NCI-H128 (cell line): ENCODE measurements around the gene CROCC2.

Experiments used
- DNase-seq: peaks from one replicate; lab custom pipeline; 2025; ENCODE audit not compliant: unreplicated experiment; lab: John Stamatoyannopoulos, UW

CROCC2 gene

GRCh38 chr2:240904216-240905175 lies 1.6 kb upstream of the CROCC2 start:
- DNase-seq: no peak

- DNase-seq: no peak
Observed at GRCh38 chr2:240905176-240905781, 857 bp upstream of the CROCC2 start.

- no peak for DNase-seq
Observed at GRCh38 chr2:240906911-240907590, 915 bp downstream of the CROCC2 start.

- no peak for DNase-seq
Observed at GRCh38 chr2:240909216-240909974, 3.3 kb downstream of the CROCC2 start.

- no peak for DNase-seq
Observed at GRCh38 chr2:240911641-240912265, 5.6 kb downstream of the CROCC2 start.

- DNase-seq: no peak
Observed at GRCh38 chr2:240912878-240913809, 7.0 kb downstream of the CROCC2 start.

- DNase-seq: no peak
Observed at GRCh38 chr2:240913810-240914644, 7.9 kb downstream of the CROCC2 start.

GRCh38 chr2:240914645-240915525 lies 8.7 kb downstream of the CROCC2 start:
- no peak for DNase-seq

- no peak for DNase-seq
Observed at GRCh38 chr2:240915526-240916341, 9.6 kb downstream of the CROCC2 start.

GRCh38 chr2:240916571-240917008 lies 10.5 kb downstream of the CROCC2 start:
- DNase-seq: no peak

GRCh38 chr2:240917009-240917683 lies 11.0 kb downstream of the CROCC2 start:
- DNase-seq: no peak

GRCh38 chr2:240917684-240918257 lies 11.6 kb downstream of the CROCC2 start:
- no peak for DNase-seq

- DNase-seq: no peak
Observed at GRCh38 chr2:240918258-240919091, 12.3 kb downstream of the CROCC2 start.

GRCh38 chr2:240919161-240919781 lies 13.1 kb downstream of the CROCC2 start:
- DNase-seq: no peak
